OCI-LY3 (cell line): ENCODE measurements around the gene ZNF763.

Experiments used
- H2AFZ ChIP-seq: fragments of 200-600, 300-600 bp; shearing (Covaris generic); 2 replicates; pipeline ENCODE4 v1.6.0; 2014; ENCODE audit warnings: antibody characterized with exemption, low read depth, low read length
- H3K27ac ChIP-seq: fragments of 200-600, 300-600 bp; sonication (generic); 2 replicates; pipeline ENCODE4 v1.5.1; 2014; ENCODE audit warnings: mild to moderate bottlenecking, low read length, moderate library complexity, mixed read lengths
- H3K27me3 ChIP-seq: fragments of 200-600, 300-600 bp; sonication (generic); 2 replicates; pipeline ENCODE4 v1.6.1; 2014; ENCODE audit warnings: low read depth, low read length, mixed read lengths
- H3K36me3 ChIP-seq: fragments of 200-600, 300-600 bp; sonication (generic); replicated peaks from 2 replicates; pipeline ENCODE3; 2014; ENCODE audit warnings: low read depth, low read length, mixed read lengths
- H3K4me1 ChIP-seq: fragments of 300-600, 200-600 bp; sonication (generic); 2 replicates; pipeline ENCODE4 v1.6.1; 2014; ENCODE audit warnings: low read length, mixed read lengths
- H3K4me2 ChIP-seq: fragments of 200-600, 300-600 bp; sonication (generic); 2 replicates; pipeline ENCODE4 v1.6.1; 2014; ENCODE audit warnings: low read length, mixed read lengths
- H3K4me3 ChIP-seq: fragments of 300-600, 200-600 bp; sonication (generic); 2 replicates; pipeline ENCODE4 v1.5.1; 2014; ENCODE audit warnings: antibody characterized with exemption, mild to moderate bottlenecking, low read length, moderate library complexity
- H3K79me2 ChIP-seq: fragments of 300-600, 200-600 bp; shearing (Covaris generic); 2 replicates; pipeline ENCODE4 v1.6.1; 2014; ENCODE audit warnings: mild to moderate bottlenecking, low read length, mixed read lengths
- H3K9ac ChIP-seq: fragments of 300-600, 200-600 bp; shearing (Covaris generic); 2 replicates; pipeline ENCODE4 v1.6.0; 2014; ENCODE audit warnings: mild to moderate bottlenecking, low read length, moderate library complexity
- H3K9me3 ChIP-seq: fragments of 200-600, 300-600 bp; shearing (Covaris generic); 2 replicates; pipeline ENCODE4 v1.6.1; 2014; ENCODE audit warnings: low read length, mixed read lengths; ENCODE audit not compliant: insufficient read depth
- H4K20me1 ChIP-seq: fragments of 200-600, 300-600 bp; sonication (generic); 2 replicates; pipeline ENCODE4 v1.6.1; 2016; ENCODE audit warnings: low read length, mixed read lengths; ENCODE audit not compliant: insufficient read depth
- EZH2phosphoT487 ChIP-seq: fragments of 200-600 bp; shearing (Covaris generic); IDR thresholded peaks from 2 replicates; pipeline ENCODE4 v1.6.1; 2018; ENCODE audit warnings: antibody characterized with exemption, mixed run types, low read depth
- TF ChIP-seq, protein P1 (sequence below): fragments of 200-600, 300-600 bp; sonication (generic); IDR thresholded peaks from 2 replicates; pipeline ENCODE4 v1.5.1; 2014; ENCODE audit warnings: antibody characterized with exemption, low read length, low read depth

ZNF763 gene

DNA sequence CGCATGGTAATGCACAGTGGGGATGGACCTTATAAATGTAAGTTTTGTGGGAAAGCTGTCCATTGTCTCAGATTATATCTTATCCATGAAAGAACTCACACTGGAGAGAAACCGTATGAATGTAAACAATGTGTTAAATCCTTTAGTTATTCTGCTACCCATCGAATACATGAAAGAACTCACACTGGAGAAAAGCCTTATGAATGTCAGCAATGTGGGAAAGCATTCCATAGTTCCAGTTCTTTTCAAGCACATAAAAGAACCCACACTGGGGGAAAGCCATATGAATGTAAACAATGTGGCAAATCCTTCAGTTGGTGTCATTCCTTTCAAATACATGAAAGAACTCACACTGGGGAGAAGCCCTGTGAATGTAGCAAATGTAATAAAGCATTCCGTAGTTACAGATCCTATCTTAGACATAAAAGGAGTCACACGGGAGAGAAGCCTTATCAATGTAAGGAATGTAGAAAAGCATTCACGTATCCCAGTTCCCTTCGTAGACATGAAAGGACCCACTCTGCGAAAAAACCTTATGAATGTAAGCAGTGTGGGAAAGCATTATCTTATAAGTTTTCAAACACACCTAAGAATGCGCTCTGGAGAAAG, 13.8 kb downstream of the ZNF763 start:
- Histone ChIP-seq H2AFZ (no peak overlapping the region), H3K4me3 (no peak overlapping the region), H3K9me3 (peaks cover 37% of the 10 kb centered on the region), H3K4me1 (0 out of 2 replicates have a peak, but pooled peaks cover 8% of the 10 kb centered on the region), H3K79me2 (no peaks in the 10 kb centered on the region), H3K27ac (no peak overlapping the region), H3K27me3 (no peaks in the 10 kb centered on the region), H3K9ac (no peak overlapping the region), H3K4me2 (no peak overlapping the region), H3K36me3 (peaks cover 40% of the 10 kb centered on the region), H4K20me1 (no peaks in the 10 kb centered on the region)
- TF ChIP-seq EZH2phosphoT487: no peak
- TF ChIP-seq, protein P1, sequence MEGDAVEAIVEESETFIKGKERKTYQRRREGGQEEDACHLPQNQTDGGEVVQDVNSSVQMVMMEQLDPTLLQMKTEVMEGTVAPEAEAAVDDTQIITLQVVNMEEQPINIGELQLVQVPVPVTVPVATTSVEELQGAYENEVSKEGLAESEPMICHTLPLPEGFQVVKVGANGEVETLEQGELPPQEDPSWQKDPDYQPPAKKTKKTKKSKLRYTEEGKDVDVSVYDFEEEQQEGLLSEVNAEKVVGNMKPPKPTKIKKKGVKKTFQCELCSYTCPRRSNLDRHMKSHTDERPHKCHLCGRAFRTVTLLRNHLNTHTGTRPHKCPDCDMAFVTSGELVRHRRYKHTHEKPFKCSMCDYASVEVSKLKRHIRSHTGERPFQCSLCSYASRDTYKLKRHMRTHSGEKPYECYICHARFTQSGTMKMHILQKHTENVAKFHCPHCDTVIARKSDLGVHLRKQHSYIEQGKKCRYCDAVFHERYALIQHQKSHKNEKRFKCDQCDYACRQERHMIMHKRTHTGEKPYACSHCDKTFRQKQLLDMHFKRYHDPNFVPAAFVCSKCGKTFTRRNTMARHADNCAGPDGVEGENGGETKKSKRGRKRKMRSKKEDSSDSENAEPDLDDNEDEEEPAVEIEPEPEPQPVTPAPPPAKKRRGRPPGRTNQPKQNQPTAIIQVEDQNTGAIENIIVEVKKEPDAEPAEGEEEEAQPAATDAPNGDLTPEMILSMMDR: no peak

DNA sequence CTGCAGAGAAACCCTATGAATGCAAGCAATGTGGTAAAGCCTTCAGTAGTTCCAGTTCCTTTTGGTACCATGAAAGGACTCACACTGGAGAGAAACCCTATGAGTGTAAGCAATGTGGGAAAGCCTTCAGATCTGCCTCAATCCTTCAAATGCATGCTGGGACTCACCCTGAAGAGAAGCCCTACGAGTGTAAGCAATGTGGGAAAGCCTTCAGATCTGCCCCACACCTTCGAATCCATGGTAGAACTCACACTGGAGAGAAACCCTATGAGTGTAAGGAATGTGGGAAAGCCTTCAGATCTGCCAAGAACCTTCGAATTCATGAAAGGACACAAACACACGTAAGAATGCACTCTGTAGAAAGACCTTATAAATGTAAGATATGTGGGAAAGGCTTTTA, 14.7 kb downstream of the ZNF763 start:
- H3K4me3 ChIP-seq: no peak overlapping the region

DNA sequence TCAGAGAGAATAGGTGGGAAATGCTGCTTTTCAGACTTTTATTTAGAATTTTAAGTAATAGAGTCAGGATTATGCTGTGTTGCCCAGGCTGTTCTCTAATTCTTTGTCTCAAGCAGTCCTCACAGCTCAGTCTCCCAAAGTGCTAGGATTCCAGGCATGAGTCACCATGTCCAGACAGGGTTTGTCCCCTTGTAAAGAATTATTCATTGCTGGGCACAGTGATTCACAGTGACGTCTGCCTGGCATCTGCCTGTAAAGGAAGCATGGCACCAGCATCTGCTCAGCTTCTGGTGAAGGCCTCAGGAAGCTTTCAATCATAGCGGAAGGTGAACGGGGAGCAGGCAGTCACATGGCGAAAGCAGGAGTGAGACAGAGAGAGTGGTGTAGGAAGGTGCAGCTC, 17.7 kb downstream of the ZNF763 start:
- Histone ChIP-seq H3K4me2 (no peak overlapping the region), H3K27me3 (no peaks in the 10 kb centered on the region), H3K9ac (no peak overlapping the region), H3K9me3 (peaks cover 29% of the 10 kb centered on the region), H2AFZ (no peak overlapping the region), H3K27ac (no peak overlapping the region), H3K79me2 (peaks cover under 1% of the 10 kb centered on the region; the same call in 1 of the 2 replicates), H3K36me3 (peaks cover 39% of the 10 kb centered on the region), H3K4me3 (no peak overlapping the region), H3K4me1 (peaks cover 16% of the 10 kb centered on the region), H4K20me1 (no peaks in the 10 kb centered on the region)
- TF ChIP-seq, protein P1: no peak
- no peak for TF ChIP-seq EZH2phosphoT487

More for the DNA sequence above, 14.7 kb downstream of the ZNF763 start:
- H3K27me3 ChIP-seq: no peaks in the 10 kb centered on the region
- peaks cover 40% of the 10 kb centered on the region for H3K36me3 ChIP-seq
- 0 out of 2 replicates have a peak, but pooled peaks cover 8% of the 10 kb centered on the region for H3K4me1 ChIP-seq
- H3K79me2 ChIP-seq: no peaks in the 10 kb centered on the region
- H2AFZ ChIP-seq: no peak overlapping the region
- TF ChIP-seq, protein P1: no peak
- TF ChIP-seq EZH2phosphoT487: no peak
- H4K20me1 ChIP-seq: no peaks in the 10 kb centered on the region
- H3K9ac ChIP-seq: no peak overlapping the region
- no peak overlapping the region for H3K4me2 ChIP-seq
- H3K27ac ChIP-seq: no peak overlapping the region
- peaks cover 37% of the 10 kb centered on the region for H3K9me3 ChIP-seq

DNA sequence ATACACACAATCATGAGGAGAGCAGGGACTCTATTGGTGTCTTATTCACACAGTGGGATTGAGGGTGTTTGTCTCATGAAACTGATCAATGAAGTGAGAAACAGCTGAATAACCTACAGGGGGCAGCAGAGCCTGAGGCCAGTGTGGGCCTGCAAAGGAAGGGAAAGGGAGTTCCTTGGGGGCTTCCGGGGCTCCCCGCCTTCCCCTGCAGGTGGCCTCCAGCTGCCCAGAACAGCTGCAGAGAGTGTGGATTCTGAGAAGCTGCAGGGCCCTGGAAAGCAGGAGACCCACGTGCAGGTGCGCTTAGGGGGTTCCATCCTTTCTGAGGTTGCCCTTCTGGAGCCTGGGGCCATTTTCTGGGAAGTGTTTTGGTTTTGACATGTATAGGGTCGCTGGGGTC, 20.1 kb downstream of the ZNF763 start:
- H3K9ac ChIP-seq: no peak overlapping the region
- TF ChIP-seq EZH2phosphoT487: no peak
- TF ChIP-seq, protein P1: peak; percentile 71
- H3K4me2 ChIP-seq: no peak overlapping the region
- H3K27me3 ChIP-seq: no peaks in the 10 kb centered on the region
- peaks cover 16% of the 10 kb centered on the region for H3K4me1 ChIP-seq
- peaks cover 12% of the 10 kb centered on the region for H3K9me3 ChIP-seq
- H2AFZ ChIP-seq: no peak overlapping the region
- H3K4me3 ChIP-seq: no peak overlapping the region
- peaks cover 17% of the 10 kb centered on the region for H3K79me2 ChIP-seq
- H3K36me3 ChIP-seq: peaks cover 20% of the 10 kb centered on the region
- no peak overlapping the region for H3K27ac ChIP-seq
- peaks cover 7% of the 10 kb centered on the region for H4K20me1 ChIP-seq
